CD4-positive, alpha-beta T cell treated with Interleukin-2 at 100 ng/mL for 4 hours (primary cell): ENCODE measurements around the gene ACIN1.
A peak's percentile ranks its signal among the peaks of the same experiment; 100 is the strongest.
"Not testable (repeated sequence)": the region's sequence is repeated elsewhere in the genome, so short reads cannot be mapped to it uniquely, and the experiment has no call there.

ENCODE experiments used
- DNase-seq: peaks from one replicate; pipeline ENCODE4 v3.0.0-alpha.2; 2020; ENCODE audit warnings: low spot score

ACIN1 gene

GRCh38 chr14:23013749-23014054 is 81.2 kb downstream of the ACIN1 start:
- DNase-seq = not testable (repeated sequence)

DNA sequence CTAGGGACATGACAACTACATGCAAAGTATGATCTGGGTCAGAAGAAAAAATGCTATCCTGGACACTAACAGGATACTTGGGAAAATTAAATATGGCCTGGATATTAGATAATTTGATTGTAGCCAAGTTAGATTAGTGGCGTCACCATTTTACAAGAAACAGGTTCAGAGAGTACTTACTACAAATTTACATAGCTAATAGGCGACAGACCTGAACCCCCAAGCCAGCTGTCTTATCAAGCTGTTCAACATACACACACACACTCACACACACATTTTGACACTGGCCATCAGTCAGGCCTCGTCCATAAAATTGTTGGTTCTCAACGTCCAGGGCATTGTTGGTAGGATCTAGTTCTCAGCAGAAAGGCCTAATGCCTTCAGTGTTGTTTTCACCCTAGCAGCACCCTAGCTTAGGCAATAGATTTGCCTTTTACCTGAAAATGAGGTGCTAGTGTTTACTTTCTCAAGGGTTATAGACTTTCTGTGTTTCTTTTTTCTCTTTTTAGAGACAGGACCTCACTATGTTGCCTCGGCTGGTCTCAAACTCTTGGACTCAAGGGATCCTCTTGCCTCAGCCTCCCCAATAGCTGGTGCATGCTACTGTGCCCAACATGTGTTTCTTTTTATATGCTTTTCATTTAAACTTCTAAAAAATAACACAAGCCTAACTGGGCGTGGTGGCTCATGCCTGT is 81.7 kb downstream of the ACIN1 start:
- no peak for DNase-seq

DNA sequence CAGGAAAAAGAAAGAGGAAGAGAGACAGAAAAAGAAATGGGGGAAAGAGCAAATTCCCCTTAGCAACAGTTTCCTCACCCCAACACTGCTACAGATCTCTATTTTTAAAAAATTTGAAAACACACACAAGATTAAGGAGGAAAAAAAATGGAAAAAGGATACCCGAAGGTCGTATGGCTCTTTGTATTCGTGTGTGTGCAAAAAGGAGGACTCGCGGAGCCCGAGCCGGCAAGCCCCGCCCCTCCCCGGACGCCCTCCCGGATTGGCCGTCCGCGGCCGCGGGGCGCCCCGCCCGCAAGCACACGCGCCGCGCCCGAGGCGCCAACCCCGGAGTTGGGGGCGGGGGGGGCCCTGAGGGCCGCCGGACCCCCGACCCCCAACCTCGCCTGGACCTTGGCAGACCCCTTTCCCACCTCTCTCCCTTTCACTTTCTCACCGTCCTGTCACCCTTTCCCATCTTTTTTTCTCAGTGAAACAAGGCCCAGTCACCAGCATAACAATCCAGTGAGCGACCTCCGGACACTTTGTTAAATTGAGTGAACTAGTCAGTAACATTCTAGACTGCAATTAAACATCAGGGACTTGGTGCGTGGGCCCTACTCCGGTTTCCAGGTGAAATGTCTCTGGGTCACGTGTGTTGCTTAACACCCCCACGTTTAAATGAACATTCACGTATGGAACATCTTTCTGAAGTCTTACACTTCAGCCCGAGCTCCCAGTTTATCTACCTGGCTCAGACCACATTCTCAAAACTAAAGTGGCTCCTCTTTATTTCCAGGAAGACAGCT is 84.8 kb downstream of the ACIN1 start, which contains the start of gene C14orf93:
Gene C14orf93 (minus strand): TSS at position 205 of the 788 bp plus-strand sequence. CDS start 11,120 bp downstream, outside the sequence.
- DNase-seq = peak; percentile 77

DNA sequence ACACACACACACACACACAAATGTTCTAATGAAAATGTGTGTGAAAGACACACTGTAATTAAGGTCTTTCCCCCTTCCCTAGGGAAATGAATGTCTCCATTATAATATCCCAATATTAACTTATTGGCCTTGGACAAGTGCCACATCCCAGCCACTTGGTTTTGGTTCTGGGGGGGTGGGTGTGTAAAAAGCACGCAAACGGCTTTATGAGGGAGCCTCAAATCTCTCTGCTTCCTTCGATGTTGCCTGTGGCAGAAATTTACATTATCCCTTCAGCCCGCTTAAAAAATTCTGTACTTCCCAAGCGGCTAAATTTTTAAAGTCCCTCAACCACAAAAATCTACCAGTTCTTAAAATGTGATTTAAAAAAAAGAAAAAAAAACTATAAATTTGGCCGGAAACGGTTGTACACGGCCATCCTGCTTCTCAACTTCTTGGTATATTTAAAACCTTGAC is 85.4 kb downstream of the ACIN1 start:
- DNase-seq = no peak

DNA sequence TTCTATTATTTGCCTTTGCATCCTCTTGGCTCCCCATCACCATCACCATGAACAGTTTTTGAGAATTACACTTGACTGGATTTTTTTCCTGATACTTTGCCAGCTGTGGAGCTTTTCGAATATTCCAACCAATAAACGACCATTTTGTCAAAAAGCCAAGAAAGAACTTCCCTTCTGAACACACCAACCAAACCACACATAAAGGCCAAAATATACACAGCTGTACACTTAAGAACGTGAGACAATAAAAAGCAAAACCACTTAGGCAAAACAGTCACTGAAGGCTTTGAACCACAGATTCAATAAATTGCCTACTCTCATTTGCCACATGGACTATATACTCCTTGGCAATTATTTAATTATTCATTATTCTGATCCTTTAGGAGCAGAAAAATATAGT is 86.1 kb downstream of the ACIN1 start:
- DNase-seq = no peak
